GOT3 (cell line): ENCODE measurements around the gene SAA1.
"Not testable (repeated sequence)": the region's sequence is repeated elsewhere in the genome, so short reads cannot be mapped to it uniquely, and the experiment has no call there.

Experiments
- DNase-seq: peaks from one replicate; lab custom pipeline; 2025; ENCODE audit warnings: mixed read lengths; lab: John Stamatoyannopoulos, UW

The SAA1 gene

GRCh38 chr11:18259259-18259658, 6.8 kb upstream of the SAA1 start:
- no peak for DNase-seq

DNA sequence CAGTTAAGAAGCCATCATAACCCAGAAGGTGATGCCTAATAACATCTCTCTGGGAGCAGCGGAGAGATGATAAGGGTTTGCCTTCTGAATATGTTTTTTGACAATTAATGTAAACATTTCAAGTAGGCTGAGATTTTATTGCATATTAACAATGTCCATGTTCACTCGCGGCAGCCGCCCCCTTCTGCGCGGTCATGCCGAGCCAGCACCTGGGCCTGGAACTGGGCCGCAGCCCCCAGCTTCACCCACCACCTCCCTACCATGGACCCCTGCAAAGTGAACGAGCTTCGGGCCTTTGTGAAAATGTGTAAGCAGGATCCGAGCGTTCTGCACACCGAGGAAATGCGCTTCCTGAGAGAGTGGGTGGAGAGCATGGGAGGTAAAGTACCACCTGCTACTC, 4.3 kb upstream of the SAA1 start:
- DNase-seq: no peak

GRCh38 chr11:18262681-18263350, 3.2 kb upstream of the SAA1 start:
- DNase-seq: not testable (repeated sequence)

DNA sequence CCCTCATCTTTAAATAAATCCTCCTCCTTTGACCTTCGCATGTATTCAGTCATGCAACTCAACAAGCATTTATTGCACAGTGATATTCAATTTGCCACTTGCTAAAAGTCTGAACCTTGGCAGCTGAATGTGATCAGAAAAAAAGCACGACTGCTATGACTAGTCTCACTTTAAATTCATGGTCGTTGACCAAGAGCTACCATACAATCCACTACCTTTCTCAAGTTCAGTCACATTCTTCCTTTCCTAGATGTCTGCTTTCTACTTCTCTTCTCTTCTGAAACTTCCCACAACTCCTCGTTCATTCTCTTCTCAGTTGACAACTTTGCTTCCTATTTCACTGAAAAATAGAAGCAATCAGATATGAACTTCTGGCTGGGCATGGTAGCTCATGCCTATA, 2.0 kb upstream of the SAA1 start:
- no peak for DNase-seq

- no peak for DNase-seq
These were observed 1.1 kb upstream of the SAA1 start for GRCh38 chr11:18264677-18265555.

GRCh38 chr11:18267335-18268133, 1.5 kb downstream of the SAA1 start:
- not testable (repeated sequence) for DNase-seq

- not testable (repeated sequence) for DNase-seq
These were observed 3.2 kb downstream of the SAA1 start for GRCh38 chr11:18269252-18269651.

DNA sequence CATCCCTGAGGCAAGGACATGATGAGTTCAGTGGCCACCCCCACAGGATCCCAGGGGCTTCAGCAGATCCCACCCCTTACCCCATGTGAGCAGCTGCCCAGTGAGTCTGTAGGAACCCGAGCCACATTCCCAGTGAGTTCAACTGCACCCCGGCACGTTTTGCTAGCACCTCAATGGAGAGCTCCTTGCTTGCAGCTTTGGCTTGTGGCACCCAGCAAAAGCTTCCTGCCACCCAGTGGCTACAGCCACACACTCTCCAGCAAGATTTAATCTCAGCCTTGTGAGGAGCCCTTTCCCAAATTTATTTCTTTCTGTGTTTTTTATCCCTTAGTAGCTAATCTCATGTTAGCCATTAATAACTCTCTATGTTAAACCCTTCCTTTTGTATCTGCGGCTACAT, 4.0 kb downstream of the SAA1 start:
- DNase-seq: no peak

- DNase-seq: no peak
These were observed 5.1 kb downstream of the SAA1 start for GRCh38 chr11:18271206-18271605.

- no peak for DNase-seq
These were observed 11.7 kb downstream of the SAA1 start for GRCh38 chr11:18277565-18278271.

GRCh38 chr11:18280438-18281045, 14.5 kb downstream of the SAA1 start:
- no peak for DNase-seq

- DNase-seq: no peak
These were observed 16.6 kb downstream of the SAA1 start for GRCh38 chr11:18282626-18283025.

DNA sequence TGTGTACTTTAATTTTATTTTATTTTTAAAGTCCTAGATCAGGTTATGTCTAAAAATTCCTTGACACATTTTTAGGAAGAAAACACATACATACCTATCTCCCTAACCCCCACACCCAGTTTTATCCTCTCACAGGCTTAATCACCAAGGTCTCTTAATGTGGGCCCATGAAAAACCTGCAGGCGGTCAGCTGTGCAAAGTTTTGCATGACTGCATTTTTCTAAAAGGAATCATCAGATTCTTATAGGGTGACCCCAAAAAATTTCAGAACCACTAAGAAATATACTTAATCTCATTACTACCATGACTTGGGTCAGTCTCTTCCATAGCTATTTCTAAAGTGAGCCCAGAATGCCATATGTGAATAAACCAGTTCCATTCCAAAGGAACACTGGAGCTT, 19.8 kb downstream of the SAA1 start:
- no peak for DNase-seq

DNA sequence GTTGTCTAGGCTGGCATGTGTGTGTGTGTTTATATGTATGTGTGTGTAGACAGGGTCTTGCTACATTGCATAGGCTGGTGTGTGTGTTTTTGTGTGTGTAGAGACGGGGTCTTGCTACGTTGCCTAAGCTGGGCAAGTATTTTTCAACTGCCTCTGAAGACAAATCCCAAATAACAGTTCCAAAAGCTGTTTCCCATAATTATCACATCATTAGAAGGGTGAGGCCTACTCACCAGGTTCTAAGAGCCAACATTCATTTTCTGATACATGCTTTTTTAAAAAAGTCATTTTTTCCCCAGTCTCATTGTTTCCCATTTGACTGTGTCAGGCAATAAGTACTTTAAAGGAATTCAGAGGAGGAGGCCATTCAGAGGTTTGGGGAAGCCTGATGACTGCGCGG, 22.8 kb downstream of the SAA1 start:
- no peak for DNase-seq

- DNase-seq: no peak
These were observed 28.8 kb downstream of the SAA1 start for GRCh38 chr11:18294862-18295261.

DNA sequence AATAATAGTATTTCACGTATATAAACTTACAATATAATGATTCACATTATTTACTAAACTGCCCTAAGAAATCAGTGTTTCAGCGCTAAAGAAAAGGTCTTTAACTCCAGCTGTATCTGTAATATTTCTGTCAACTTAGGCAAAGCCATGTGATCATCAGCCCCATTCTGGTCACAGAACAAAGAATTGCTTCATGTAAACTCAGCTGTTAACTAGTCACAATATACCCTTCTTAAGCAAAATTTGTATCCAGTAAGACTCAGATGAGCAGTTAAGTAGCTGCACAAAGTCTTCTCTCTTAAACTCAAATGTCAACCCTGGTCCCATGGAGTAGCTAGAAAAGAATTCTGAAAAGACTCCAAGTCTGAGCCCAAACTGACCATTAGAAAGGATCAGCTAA, 29.3 kb downstream of the SAA1 start:
- no peak for DNase-seq

- DNase-seq: no peak
These were observed 33.7 kb downstream of the SAA1 start for GRCh38 chr11:18299721-18300120.

- DNase-seq: no peak
These were observed 38.7 kb downstream of the SAA1 start for GRCh38 chr11:18304745-18305144.

- DNase-seq: no peak
These were observed 41.5 kb downstream of the SAA1 start for GRCh38 chr11:18307461-18308139.

GRCh38 chr11:18308242-18308641, 42.2 kb downstream of the SAA1 start:
- DNase-seq: no peak

DNA sequence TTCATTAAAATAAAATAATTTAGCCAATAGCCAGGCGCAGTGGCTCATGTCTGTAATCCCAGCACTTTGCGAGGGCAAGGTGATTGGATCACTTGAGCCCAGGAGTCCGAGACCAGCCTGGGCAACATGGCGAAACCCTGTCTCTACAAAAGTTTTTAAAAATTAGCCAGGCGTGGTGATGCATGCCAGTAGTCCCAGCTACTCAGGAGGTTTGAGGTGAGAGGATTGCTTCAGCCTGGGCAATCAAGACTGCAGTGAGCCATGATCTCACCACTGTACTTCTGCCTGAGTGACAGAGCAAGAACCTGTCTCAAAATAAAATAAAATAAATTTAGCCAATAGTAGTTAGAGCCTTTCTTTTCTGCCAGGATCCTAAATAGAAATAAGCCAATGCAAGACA, 43.6 kb downstream of the SAA1 start:
- no peak for DNase-seq
